ENCODE data around the gene RNF144B.

RNF144B gene

GRCh38 chr6:18477301-18477941 is 90.3 kb downstream of the RNF144B start:
- H3K4me1 ChIP-seq (ENCODE audit: insufficient read depth, low read length, poor library complexity, severe bottlenecking): no peaks in the 10 kb centered on the region
- TF ChIP-seq CTCF (conservative IDR thresholded peaks at IDR 0.05; ENCODE audit: low read length): no peak
- TF ChIP-seq EZH2phosphoT487 (IDR thresholded peaks at IDR 0.05; ENCODE audit: borderline replicate concordance): no peak
- no peaks in the 10 kb centered on the region for H3F3A ChIP-seq (ENCODE audit: low read depth)
- no peaks in the 10 kb centered on the region for H3K36me3 ChIP-seq (ENCODE audit: insufficient read depth, low read length)
- H4K20me1 ChIP-seq (ENCODE audit: insufficient read depth, low read length, poor library complexity, severe bottlenecking): no peaks in the 10 kb centered on the region
- H3K4me3 ChIP-seq (ENCODE audit: low read length, poor library complexity, severe bottlenecking): no peak overlapping the region
- no peaks in the 10 kb centered on the region for H3K9me3 ChIP-seq (ENCODE audit: insufficient read depth, low read depth, low read length)
- no peaks in the 10 kb centered on the region for H3K79me2 ChIP-seq (ENCODE audit: insufficient read depth, low read length)
- no peak overlapping the region for H3K4me2 ChIP-seq (ENCODE audit: low read depth, low read length, poor library complexity, severe bottlenecking)
- no peaks in the 10 kb centered on the region for H3K27me3 ChIP-seq (ENCODE audit: insufficient read depth, low read length, poor library complexity, severe bottlenecking)
- no peak overlapping the region for H2AFZ ChIP-seq (ENCODE audit: low read length)
- no peak overlapping the region for H3K9ac ChIP-seq (ENCODE audit: low read depth, low read length, poor library complexity, severe bottlenecking)
- H3K9me2 ChIP-seq (replicated peaks; ENCODE audit: low read depth, low read length): no peaks in the 10 kb centered on the region

- Histone ChIP-seq H3K4me3 (ENCODE audit: low read length, poor library complexity, severe bottlenecking) (no peak overlapping the region), H3K27me3 (ENCODE audit: insufficient read depth, low read length, poor library complexity, severe bottlenecking) (no peaks in the 10 kb centered on the region), H3F3A (ENCODE audit: low read depth) (no peaks in the 10 kb centered on the region), H4K20me1 (ENCODE audit: insufficient read depth, low read length, poor library complexity, severe bottlenecking) (no peaks in the 10 kb centered on the region), H3K79me2 (ENCODE audit: insufficient read depth, low read length) (no peaks in the 10 kb centered on the region), H2AFZ (ENCODE audit: low read length) (no peak overlapping the region), H3K9me2 (replicated peaks; ENCODE audit: low read depth, low read length) (no peaks in the 10 kb centered on the region), H3K9me3 (ENCODE audit: insufficient read depth, low read depth, low read length) (no peaks in the 10 kb centered on the region), H3K4me1 (ENCODE audit: insufficient read depth, low read length, poor library complexity, severe bottlenecking) (no peaks in the 10 kb centered on the region), H3K36me3 (ENCODE audit: insufficient read depth, low read length) (no peaks in the 10 kb centered on the region), H3K9ac (ENCODE audit: low read depth, low read length, poor library complexity, severe bottlenecking) (no peak overlapping the region), H3K4me2 (ENCODE audit: low read depth, low read length, poor library complexity, severe bottlenecking) (no peak overlapping the region)
- no peak for TF ChIP-seq CTCF (conservative IDR thresholded peaks at IDR 0.05; ENCODE audit: low read length)
- TF ChIP-seq EZH2phosphoT487 (IDR thresholded peaks at IDR 0.05; ENCODE audit: borderline replicate concordance): no peak
Observed at GRCh38 chr6:18478610-18479009, 91.5 kb downstream of the RNF144B start.

GRCh38 chr6:18481870-18482269 is 94.7 kb downstream of the RNF144B start:
- Histone ChIP-seq H3K9ac (ENCODE audit: low read depth, low read length, poor library complexity, severe bottlenecking) (no peak overlapping the region), H3K36me3 (ENCODE audit: insufficient read depth, low read length) (no peaks in the 10 kb centered on the region), H3K4me2 (ENCODE audit: low read depth, low read length, poor library complexity, severe bottlenecking) (no peak overlapping the region), H3K4me1 (ENCODE audit: insufficient read depth, low read length, poor library complexity, severe bottlenecking) (no peaks in the 10 kb centered on the region), H2AFZ (ENCODE audit: low read length) (no peak overlapping the region), H3F3A (ENCODE audit: low read depth) (no peaks in the 10 kb centered on the region), H3K9me2 (replicated peaks; ENCODE audit: low read depth, low read length) (no peaks in the 10 kb centered on the region), H3K27me3 (ENCODE audit: insufficient read depth, low read length, poor library complexity, severe bottlenecking) (no peaks in the 10 kb centered on the region), H4K20me1 (ENCODE audit: insufficient read depth, low read length, poor library complexity, severe bottlenecking) (no peaks in the 10 kb centered on the region), H3K79me2 (ENCODE audit: insufficient read depth, low read length) (no peaks in the 10 kb centered on the region), H3K9me3 (ENCODE audit: insufficient read depth, low read depth, low read length) (no peaks in the 10 kb centered on the region), H3K4me3 (ENCODE audit: low read length, poor library complexity, severe bottlenecking) (no peak overlapping the region)
- TF ChIP-seq CTCF (conservative IDR thresholded peaks at IDR 0.05; ENCODE audit: low read length): no peak
- no peak for TF ChIP-seq EZH2phosphoT487 (IDR thresholded peaks at IDR 0.05; ENCODE audit: borderline replicate concordance)

Measured in Loucy (cell line).